Uterus (tissue), 2 donors: ENCODE data around the gene MYOZ3.

ENCODE experiments used
- POLR2A ChIP-seq, 2 donors: fragments of 450-650 bp; IDR thresholded peaks; one replicate each; pipeline ENCODE4 v1.6.1; 2016; ENCODE audit warnings: antibody characterized with exemption in 2 of 2, mild to moderate bottlenecking in 1 of 2, moderate library complexity in 1 of 2
- TF ChIP-seq, protein P1 (sequence below), 4 experiments: fragments of 200-600 bp in 2 of 4; fragments of 450-650 bp in 2 of 4; sonication (generic) in 2 of 4; IDR thresholded peaks; one replicate each; pipeline ENCODE4 v1.5.1; 2016 to 2019; ENCODE audit warnings: antibody characterized with exemption in 4 of 4, mild to moderate bottlenecking in 2 of 4, moderate library complexity in 1 of 4

DNA sequence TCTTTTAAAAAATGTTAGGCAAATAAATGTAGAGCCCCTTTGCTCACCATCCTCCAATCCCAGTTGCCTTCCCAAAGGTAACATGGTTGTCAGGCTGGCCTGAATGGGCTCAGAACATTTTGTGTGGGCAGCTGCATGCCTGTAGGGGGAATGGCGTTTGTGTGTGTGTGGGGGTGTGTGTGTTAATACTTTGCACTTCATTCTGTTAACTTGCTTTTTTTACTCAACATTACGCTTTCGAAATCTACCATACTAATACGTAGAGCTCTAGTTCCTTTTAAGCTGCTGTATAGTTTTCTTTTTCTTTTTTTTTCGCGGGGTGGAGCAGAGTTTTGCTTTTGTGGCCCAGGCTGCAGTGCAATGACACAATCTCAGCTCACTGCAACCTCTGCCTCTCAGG is 14.0 kb downstream of the MYOZ3 start:
- TF ChIP-seq POLR2A (IDR thresholded peaks at IDR 0.05), result no peak
- TF ChIP-seq, protein P1, sequence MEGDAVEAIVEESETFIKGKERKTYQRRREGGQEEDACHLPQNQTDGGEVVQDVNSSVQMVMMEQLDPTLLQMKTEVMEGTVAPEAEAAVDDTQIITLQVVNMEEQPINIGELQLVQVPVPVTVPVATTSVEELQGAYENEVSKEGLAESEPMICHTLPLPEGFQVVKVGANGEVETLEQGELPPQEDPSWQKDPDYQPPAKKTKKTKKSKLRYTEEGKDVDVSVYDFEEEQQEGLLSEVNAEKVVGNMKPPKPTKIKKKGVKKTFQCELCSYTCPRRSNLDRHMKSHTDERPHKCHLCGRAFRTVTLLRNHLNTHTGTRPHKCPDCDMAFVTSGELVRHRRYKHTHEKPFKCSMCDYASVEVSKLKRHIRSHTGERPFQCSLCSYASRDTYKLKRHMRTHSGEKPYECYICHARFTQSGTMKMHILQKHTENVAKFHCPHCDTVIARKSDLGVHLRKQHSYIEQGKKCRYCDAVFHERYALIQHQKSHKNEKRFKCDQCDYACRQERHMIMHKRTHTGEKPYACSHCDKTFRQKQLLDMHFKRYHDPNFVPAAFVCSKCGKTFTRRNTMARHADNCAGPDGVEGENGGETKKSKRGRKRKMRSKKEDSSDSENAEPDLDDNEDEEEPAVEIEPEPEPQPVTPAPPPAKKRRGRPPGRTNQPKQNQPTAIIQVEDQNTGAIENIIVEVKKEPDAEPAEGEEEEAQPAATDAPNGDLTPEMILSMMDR (IDR thresholded peaks at IDR 0.05), result no peak
